Mesendoderm (in vitro differentiated cells): Measurements from ENCODE around the gene APPL1.

Experiments used
- DNase-seq: peaks from one replicate; pipeline ENCODE4 v3.0.0; 2013
- H2AK5ac ChIP-seq: 2 replicates; pipeline ENCODE4 v1.6.1; 2013; ENCODE audit warnings: low read length, inconsistent platforms
- H2BK120ac ChIP-seq: 2 replicates; pipeline ENCODE4 v1.6.1; 2013; ENCODE audit warnings: low read depth, mild to moderate bottlenecking, low read length, moderate library complexity, mixed read lengths
- H2BK15ac ChIP-seq: replicated peaks from 2 replicates; pipeline ENCODE4 v1.6.1; 2013; ENCODE audit warnings: low read depth, mild to moderate bottlenecking, moderate library complexity
- H2BK5ac ChIP-seq: 2 replicates; pipeline ENCODE4 v1.6.1; 2013; ENCODE audit warnings: low read length, inconsistent platforms
- H3K18ac ChIP-seq: 2 replicates; pipeline ENCODE4 v1.6.1; 2013; ENCODE audit warnings: mild to moderate bottlenecking, low read length, mixed read lengths
- H3K23ac ChIP-seq: one replicate; pipeline ENCODE4 v1.6.1; 2013; ENCODE audit warnings: low read length
- H3K27ac ChIP-seq: 2 replicates; pipeline ENCODE4 v1.5.1; 2013; ENCODE audit warnings: low read depth, mild to moderate bottlenecking, inconsistent platforms, low read length, moderate library complexity
- H3K27me3 ChIP-seq: 2 replicates; pipeline ENCODE4 v1.6.1; 2013; ENCODE audit warnings: low read length, control low read depth, mild to moderate bottlenecking, inconsistent platforms; ENCODE audit not compliant: insufficient read depth, poor library complexity
- H3K36me3 ChIP-seq: 2 replicates; pipeline ENCODE4 v1.6.1; 2013; ENCODE audit warnings: low read length, inconsistent platforms; ENCODE audit not compliant: control insufficient read depth, insufficient read depth
- H3K4ac ChIP-seq: one replicate; pipeline ENCODE4 v1.6.1; 2013; ENCODE audit warnings: low read depth, mild to moderate bottlenecking, low read length, moderate library complexity
- H3K4me1 ChIP-seq: 2 replicates; pipeline ENCODE4 v1.6.1; 2013; ENCODE audit warnings: low read depth, low read length, inconsistent platforms; ENCODE audit not compliant: control insufficient read depth
- H3K4me2 ChIP-seq: 2 replicates; pipeline ENCODE4 v1.6.1; 2013; ENCODE audit warnings: low read length
- H3K4me3 ChIP-seq: 2 replicates; pipeline ENCODE4 v1.5.1; 2013; ENCODE audit warnings: mild to moderate bottlenecking, low read length
- H3K56ac ChIP-seq: one replicate; pipeline ENCODE4 v1.6.1; 2013; ENCODE audit warnings: low read length
- H3K79me1 ChIP-seq: 2 replicates; pipeline ENCODE4 v1.6.1; 2013; ENCODE audit warnings: low read length, inconsistent platforms
- H3K79me2 ChIP-seq: 2 replicates; pipeline ENCODE4 v1.6.1; 2013; ENCODE audit warnings: mild to moderate bottlenecking, low read length; ENCODE audit not compliant: control insufficient read depth, insufficient read depth
- H3K9ac ChIP-seq: 2 replicates; pipeline ENCODE4 v1.6.1; 2013; ENCODE audit warnings: low read length, inconsistent platforms
- H4K5ac ChIP-seq: one replicate; pipeline ENCODE4 v1.6.1; 2013; ENCODE audit warnings: low read length
- H4K8ac ChIP-seq: one replicate; pipeline ENCODE4 v1.6.1; 2013; ENCODE audit warnings: low read depth, mild to moderate bottlenecking, control low read depth, low read length, moderate library complexity
- WGBS: extraction: QIAGEN DNeasy Blood & Tissue Kit; methylation state at CpG from one replicate; pipeline ENCODE4 v1.1.7; 2013; ENCODE audit warnings: low lambda C conversion rate, missing lambda C conversion rate; ENCODE audit not compliant: insufficient coverage; ENCODE audit errors: extremely low coverage; 5-methylcytosine and 5-hydroxymethylcytosine counted together

Gene APPL1

GRCh38 chr3:57274845-57275244 is 47.3 kb downstream of the APPL1 start:
- H2BK5ac ChIP-seq: no peak overlapping the region
- no peak overlapping the region for H3K4me2 ChIP-seq
- DNase-seq: no peak
- no peak overlapping the region for H2AK5ac ChIP-seq
- no peak overlapping the region for H2BK15ac ChIP-seq
- H3K4me1 ChIP-seq: no peaks in the 10 kb centered on the region
- H3K23ac ChIP-seq: no peak overlapping the region
- no peak overlapping the region for H3K4me3 ChIP-seq
- no peak overlapping the region for H3K56ac ChIP-seq
- H3K79me2 ChIP-seq: no peaks in the 10 kb centered on the region
- H3K27ac ChIP-seq: no peak overlapping the region
- H3K36me3 ChIP-seq: no peaks in the 10 kb centered on the region
- no peak overlapping the region for H3K4ac ChIP-seq
- no peak overlapping the region for H3K18ac ChIP-seq
- H2BK120ac ChIP-seq: no peak overlapping the region
- H4K8ac ChIP-seq: no peak overlapping the region
- no CpG with 5 or more reads among the region's 6 CpGs for WGBS
- no peaks in the 10 kb centered on the region for H3K79me1 ChIP-seq
- no peaks in the 10 kb centered on the region for H3K27me3 ChIP-seq
- no peak overlapping the region for H4K5ac ChIP-seq
- no peak overlapping the region for H3K9ac ChIP-seq

- Histone ChIP-seq H3K9ac (no peak overlapping the region), H3K79me1 (no peaks in the 10 kb centered on the region), H3K4ac (no peak overlapping the region), H3K36me3 (no peaks in the 10 kb centered on the region), H3K56ac (no peak overlapping the region), H3K27me3 (no peaks in the 10 kb centered on the region), H3K79me2 (no peaks in the 10 kb centered on the region), H4K8ac (no peak overlapping the region), H3K23ac (no peak overlapping the region), H3K18ac (no peak overlapping the region), H3K4me2 (no peak overlapping the region), H3K27ac (no peak overlapping the region), H2BK15ac (no peak overlapping the region), H2AK5ac (no peak overlapping the region), H2BK120ac (no peak overlapping the region), H2BK5ac (no peak overlapping the region), H4K5ac (no peak overlapping the region), H3K4me1 (no peaks in the 10 kb centered on the region), H3K4me3 (no peak overlapping the region)
- no CpG with 5 or more reads among the region's 2 CpGs for WGBS
- no peak for DNase-seq
Observed at GRCh38 chr3:57275393-57275792, 47.9 kb downstream of the APPL1 start.

- Histone ChIP-seq H2BK5ac (no peak overlapping the region), H2BK15ac (no peak overlapping the region), H3K4ac (no peak overlapping the region), H3K4me3 (no peak overlapping the region), H3K79me2 (no peaks in the 10 kb centered on the region), H3K56ac (no peak overlapping the region), H2BK120ac (no peak overlapping the region), H3K4me1 (no peaks in the 10 kb centered on the region), H3K27ac (no peak overlapping the region), H3K9ac (no peak overlapping the region), H3K23ac (no peak overlapping the region), H4K8ac (no peak overlapping the region), H3K27me3 (no peaks in the 10 kb centered on the region), H3K36me3 (no peaks in the 10 kb centered on the region), H3K18ac (no peak overlapping the region), H3K79me1 (no peaks in the 10 kb centered on the region), H3K4me2 (no peak overlapping the region), H2AK5ac (no peak overlapping the region), H4K5ac (no peak overlapping the region)
- DNase-seq: no peak
- WGBS: no CpG with 5 or more reads among the region's 1 CpG
Observed at GRCh38 chr3:57278237-57278636, 50.7 kb downstream of the APPL1 start.

- WGBS: no CpG with 5 or more reads among the region's 5 CpGs
- no peak overlapping the region for H2BK120ac ChIP-seq
- no peak overlapping the region for H2BK5ac ChIP-seq
Observed at GRCh38 chr3:57279685-57280084, 52.2 kb downstream of the APPL1 start.

GRCh38 chr3:57281715-57282114 is 54.2 kb downstream of the APPL1 start:
- Histone ChIP-seq H3K79me2 (no peaks in the 10 kb centered on the region), H3K27ac (no peak overlapping the region), H3K4me2 (no peak overlapping the region), H3K18ac (no peak overlapping the region), H3K4me3 (no peak overlapping the region), H3K4ac (no peak overlapping the region), H2BK120ac (no peak overlapping the region), H3K36me3 (no peaks in the 10 kb centered on the region), H3K4me1 (no peaks in the 10 kb centered on the region), H4K8ac (no peak overlapping the region), H3K27me3 (no peaks in the 10 kb centered on the region), H3K9ac (no peak overlapping the region), H2BK5ac (no peak overlapping the region), H3K23ac (no peak overlapping the region), H2BK15ac (no peak overlapping the region), H3K79me1 (no peaks in the 10 kb centered on the region), H2AK5ac (no peak overlapping the region), H4K5ac (no peak overlapping the region), H3K56ac (no peak overlapping the region)
- DNase-seq: peak; percentile 38
- no CpG with 5 or more reads among the region's 1 CpG for WGBS

More at GRCh38 chr3:57279685-57280084, 52.2 kb downstream of the APPL1 start:
- Histone ChIP-seq H3K56ac (no peak overlapping the region), H3K4ac (no peak overlapping the region), H2BK15ac (no peak overlapping the region), H3K27ac (no peak overlapping the region), H3K23ac (no peak overlapping the region), H3K79me2 (no peaks in the 10 kb centered on the region), H3K9ac (no peak overlapping the region), H2AK5ac (no peak overlapping the region), H4K5ac (no peak overlapping the region), H3K4me3 (no peak overlapping the region), H3K18ac (no peak overlapping the region), H4K8ac (no peak overlapping the region), H3K27me3 (no peaks in the 10 kb centered on the region), H3K36me3 (no peaks in the 10 kb centered on the region), H3K4me1 (no peaks in the 10 kb centered on the region), H3K4me2 (no peak overlapping the region), H3K79me1 (no peaks in the 10 kb centered on the region)
- no peak for DNase-seq

GRCh38 chr3:57283334-57283733 is 55.8 kb downstream of the APPL1 start:
- Histone ChIP-seq H2BK5ac (no peak overlapping the region), H3K4me2 (no peak overlapping the region), H3K36me3 (no peaks in the 10 kb centered on the region), H3K27ac (no peak overlapping the region), H4K8ac (no peak overlapping the region), H3K79me1 (no peaks in the 10 kb centered on the region), H3K4ac (no peak overlapping the region), H2AK5ac (no peak overlapping the region), H3K27me3 (no peaks in the 10 kb centered on the region), H3K4me1 (no peaks in the 10 kb centered on the region), H3K18ac (no peak overlapping the region), H4K5ac (no peak overlapping the region), H3K4me3 (no peak overlapping the region), H2BK120ac (no peak overlapping the region), H2BK15ac (no peak overlapping the region), H3K9ac (no peak overlapping the region), H3K56ac (no peak overlapping the region), H3K79me2 (no peaks in the 10 kb centered on the region), H3K23ac (no peak overlapping the region)
- no CpG with 5 or more reads among the region's 6 CpGs for WGBS
- no peak for DNase-seq
